Measurements from ENCODE around the gene ZKSCAN2.

Gene ZKSCAN2

DNA sequence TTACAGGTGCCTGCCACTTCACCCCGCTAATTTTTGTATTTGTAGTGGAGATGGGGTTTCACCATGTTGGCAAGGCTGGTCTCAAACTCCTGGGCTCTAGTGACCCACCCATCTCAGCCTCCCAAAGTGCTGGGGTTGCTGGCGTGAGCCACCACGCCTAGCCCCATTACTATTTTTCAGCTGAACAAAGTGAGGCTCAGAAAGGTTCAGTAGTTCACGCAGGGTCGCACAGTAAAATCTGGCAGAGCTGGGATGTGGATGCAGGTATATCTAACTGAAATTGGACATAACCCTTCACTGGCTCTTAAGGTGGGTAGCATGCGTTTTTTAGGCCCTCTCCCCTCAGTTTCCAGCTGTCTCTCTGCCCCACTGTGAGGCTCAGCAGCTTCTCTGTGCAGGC lies 33.7 kb downstream of the ZKSCAN2 start:
- DNase-seq: no peak

DNA sequence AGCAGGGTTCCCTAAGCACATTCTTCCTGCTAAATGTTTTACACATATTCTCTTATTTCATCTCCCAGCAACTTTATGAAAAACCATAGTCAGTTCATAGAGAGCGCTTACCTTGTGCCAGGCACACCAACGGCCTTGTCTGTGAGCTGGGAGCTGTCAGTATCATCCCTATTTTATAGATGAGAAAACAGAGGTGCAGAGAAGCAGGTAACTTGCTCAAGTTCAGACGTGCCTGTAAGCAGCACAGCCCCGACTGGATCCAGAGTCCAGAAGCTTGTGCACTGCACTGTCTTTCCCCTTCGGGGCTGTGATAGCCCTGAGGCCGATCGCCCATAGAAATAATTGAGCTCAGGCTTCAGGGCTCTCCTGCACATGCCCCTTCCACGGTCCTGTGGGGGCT lies 34.7 kb downstream of the ZKSCAN2 start:
- DNase-seq: no peak

- DNase-seq: no peak
Observed at GRCh38 chr16:25219070-25219737, 38.4 kb downstream of the ZKSCAN2 start.

DNA sequence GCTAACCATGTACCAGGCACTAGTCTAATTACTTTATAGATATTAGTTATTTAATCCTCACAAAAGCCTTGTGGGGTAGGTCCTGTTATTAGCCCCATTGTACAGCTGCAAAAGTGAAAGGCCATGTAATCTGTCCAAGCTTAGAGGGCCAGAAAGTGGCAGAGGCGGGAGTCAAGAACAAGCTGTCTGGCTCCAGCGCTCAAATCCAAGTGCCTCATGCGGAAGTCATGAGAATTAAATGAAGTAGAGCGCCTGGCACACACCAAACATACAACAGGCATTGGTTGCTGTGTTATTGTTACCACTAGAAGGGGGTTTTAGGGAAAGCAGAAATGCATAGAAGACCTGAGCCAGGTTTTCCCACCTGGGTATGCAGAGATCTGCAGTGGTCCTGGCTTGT lies 39.7 kb downstream of the ZKSCAN2 start:
- DNase-seq: no peak

GRCh38 chr16:25217112-25217511 lies 40.5 kb downstream of the ZKSCAN2 start:
- DNase-seq: no peak

GRCh38 chr16:25213709-25214397 lies 43.8 kb downstream of the ZKSCAN2 start:
- no peak for DNase-seq

DNA sequence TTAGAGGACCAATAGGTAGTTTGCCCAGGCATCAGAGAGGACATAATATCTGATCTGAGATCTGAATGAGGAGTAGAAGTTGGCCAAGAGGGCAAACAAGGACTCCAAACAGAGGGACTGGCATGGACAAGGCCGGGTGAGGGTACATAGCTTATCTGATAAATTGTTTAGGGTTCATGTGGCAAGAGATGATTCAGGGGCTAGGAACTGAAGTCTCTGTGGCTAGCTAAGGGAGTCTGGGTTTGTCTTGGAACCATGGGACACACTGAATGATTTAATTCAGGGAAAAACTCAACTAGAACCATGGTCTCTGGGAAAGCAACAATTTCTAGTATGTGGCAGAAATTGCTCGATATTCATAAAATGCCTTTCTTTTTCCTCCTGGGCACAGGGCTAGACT lies 45.0 kb downstream of the ZKSCAN2 start:
- DNase-seq: no peak

DNA sequence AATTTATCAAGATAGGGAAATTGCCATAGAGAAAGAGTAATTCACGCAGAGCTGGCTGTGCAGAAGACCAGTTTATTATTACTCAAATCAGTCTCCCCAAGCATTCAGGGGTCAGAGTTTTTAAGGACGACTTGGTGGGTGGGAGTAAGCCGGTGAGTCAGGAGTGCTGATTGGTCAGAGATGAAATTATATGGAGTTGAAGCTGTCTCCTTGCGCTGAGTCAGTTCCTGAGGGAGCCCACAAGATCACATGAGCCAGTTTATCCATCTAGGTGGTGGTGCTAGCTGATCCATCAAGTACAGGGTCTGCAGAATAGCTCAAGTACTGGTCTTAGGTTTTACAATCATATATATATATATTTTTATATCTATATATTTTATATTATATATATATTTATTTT lies 46.9 kb downstream of the ZKSCAN2 start:
- no peak for DNase-seq

DNA sequence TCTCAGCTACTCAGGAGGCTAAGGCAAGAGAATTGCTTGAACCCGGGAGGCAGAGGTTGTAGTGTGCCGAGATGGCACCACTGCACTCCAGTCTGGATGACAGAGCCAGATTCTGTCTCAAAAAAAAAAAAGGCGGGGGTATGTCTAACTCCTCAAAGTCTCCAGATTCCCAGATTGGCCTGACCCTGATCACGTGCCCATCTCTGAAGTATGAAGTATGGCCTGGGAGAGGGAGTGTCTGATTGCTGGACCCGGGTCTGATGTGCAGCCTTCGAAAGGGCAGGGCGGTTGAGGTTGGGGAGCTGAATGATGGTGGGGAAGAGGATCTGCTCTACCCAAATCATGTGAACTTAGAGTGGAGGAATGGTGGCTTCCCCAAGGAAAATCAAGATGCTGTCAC lies 58.2 kb downstream of the ZKSCAN2 start:
- no peak for DNase-seq

DNA sequence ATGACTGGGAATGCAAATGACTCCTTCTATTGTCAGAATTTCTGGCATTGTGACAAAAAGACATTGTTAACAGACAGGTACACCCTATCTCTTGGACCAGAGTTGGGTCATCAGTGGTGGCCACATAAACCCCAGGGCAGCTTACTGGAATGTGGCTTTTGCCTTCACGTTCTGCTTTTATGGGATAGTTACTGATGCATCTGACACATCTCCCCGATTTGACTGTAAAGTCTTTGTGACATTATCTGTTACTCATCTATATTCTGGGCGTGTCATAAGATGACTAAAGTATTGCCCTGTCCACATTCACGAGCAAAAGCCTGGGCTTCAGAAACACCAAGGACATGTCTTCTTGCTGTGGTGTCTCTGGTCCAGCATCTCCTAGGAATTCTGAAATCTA lies 59.6 kb downstream of the ZKSCAN2 start:
- no peak for DNase-seq

DNA sequence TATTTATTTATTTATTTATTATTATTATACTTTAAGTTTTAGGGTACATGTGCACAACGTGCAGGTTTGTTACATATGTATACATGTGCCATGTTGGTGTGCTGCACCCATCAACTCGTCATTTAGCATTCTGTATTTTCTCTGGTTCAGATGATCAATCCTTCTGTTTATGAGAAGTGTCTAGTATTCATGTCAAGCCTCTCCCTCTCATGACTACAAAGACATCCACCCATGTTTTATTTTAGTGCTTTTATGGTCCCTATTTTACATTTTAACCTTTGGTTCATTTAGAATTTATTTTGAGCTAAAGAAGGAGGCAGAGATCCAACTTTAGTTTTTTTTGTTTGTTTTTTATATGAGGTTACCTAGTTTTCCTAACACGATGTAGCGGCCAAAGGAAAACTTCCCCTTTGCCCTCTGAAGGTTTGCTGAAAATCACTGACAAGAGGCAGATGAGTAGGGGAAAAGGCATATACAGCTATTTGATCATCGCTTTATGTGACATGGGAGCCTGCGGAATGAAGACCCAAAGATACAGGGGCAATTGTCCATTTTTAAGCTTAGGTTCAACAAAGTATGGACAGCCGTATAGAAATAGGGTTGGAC lies 63.3 kb downstream of the ZKSCAN2 start:
- no peak for DNase-seq

GRCh38 chr16:25192096-25192495 lies 65.5 kb downstream of the ZKSCAN2 start:
- no peak for DNase-seq

- no peak for DNase-seq
Observed at GRCh38 chr16:25189305-25189704, 68.3 kb downstream of the ZKSCAN2 start.

GRCh38 chr16:25187491-25187795 lies 70.2 kb downstream of the ZKSCAN2 start:
- DNase-seq: no peak

All from KG1 (cell line).